ES-I3 (cell line): Measurements from ENCODE around the gene RAD18.

ENCODE experiments used
- H3K36me3 ChIP-seq: 2 replicates; pipeline ENCODE4 v1.6.1; 2013; ENCODE audit warnings: mild to moderate bottlenecking, low read length, control low read depth, moderate library complexity; ENCODE audit not compliant: insufficient read depth
- H3K4me1 ChIP-seq: 2 replicates; pipeline ENCODE4 v1.6.1; 2013; ENCODE audit warnings: mild to moderate bottlenecking, control low read depth, low read length; ENCODE audit not compliant: insufficient read depth
- H3K9ac ChIP-seq: 2 replicates; pipeline ENCODE4 v1.6.1; 2013; ENCODE audit warnings: low read depth, mild to moderate bottlenecking, low read length, moderate library complexity
- H3K9me3 ChIP-seq: 2 replicates; pipeline ENCODE4 v1.6.1; 2013; ENCODE audit warnings: mild to moderate bottlenecking, low read length, moderate library complexity; ENCODE audit not compliant: control insufficient read depth, insufficient read depth

Gene RAD18

DNA sequence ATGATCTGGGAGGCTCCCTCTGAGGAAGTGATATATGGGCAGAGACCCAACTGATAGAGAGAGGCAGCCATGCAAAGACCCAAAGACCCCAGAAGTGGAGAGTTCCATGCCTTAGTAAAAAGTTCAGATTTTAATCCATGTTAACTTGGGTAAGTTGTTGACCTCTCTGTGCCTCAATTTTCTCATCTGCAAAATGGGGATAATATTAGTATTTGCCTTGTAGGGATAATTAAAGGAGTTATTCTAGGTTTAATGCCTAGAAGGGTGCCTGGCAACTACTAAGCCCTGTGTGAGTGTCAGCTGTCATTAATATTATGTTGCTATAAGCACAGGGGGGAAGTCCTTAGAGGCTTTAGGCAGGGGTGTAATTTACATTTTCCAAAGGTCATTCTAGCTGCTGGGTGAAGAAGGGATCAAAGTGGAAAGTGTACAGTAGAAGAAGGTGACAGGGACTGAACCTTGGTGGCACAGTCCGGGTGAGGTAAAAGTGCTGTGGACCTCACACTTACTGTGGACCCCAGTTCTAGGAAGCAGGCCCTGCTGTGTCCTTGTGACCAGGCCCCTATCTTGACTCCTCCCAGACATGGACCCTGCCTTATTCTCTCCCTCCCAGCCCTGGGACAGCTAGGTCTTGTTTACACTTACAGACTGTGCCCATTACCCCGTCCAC, 3.0 kb upstream of the RAD18 start:
- no peak overlapping the region for H3K9ac ChIP-seq
- H3K36me3 ChIP-seq, result no peaks in the 10 kb centered on the region
- no peaks in the 10 kb centered on the region for H3K9me3 ChIP-seq
- peaks cover 25% of the 10 kb centered on the region for H3K4me1 ChIP-seq

DNA sequence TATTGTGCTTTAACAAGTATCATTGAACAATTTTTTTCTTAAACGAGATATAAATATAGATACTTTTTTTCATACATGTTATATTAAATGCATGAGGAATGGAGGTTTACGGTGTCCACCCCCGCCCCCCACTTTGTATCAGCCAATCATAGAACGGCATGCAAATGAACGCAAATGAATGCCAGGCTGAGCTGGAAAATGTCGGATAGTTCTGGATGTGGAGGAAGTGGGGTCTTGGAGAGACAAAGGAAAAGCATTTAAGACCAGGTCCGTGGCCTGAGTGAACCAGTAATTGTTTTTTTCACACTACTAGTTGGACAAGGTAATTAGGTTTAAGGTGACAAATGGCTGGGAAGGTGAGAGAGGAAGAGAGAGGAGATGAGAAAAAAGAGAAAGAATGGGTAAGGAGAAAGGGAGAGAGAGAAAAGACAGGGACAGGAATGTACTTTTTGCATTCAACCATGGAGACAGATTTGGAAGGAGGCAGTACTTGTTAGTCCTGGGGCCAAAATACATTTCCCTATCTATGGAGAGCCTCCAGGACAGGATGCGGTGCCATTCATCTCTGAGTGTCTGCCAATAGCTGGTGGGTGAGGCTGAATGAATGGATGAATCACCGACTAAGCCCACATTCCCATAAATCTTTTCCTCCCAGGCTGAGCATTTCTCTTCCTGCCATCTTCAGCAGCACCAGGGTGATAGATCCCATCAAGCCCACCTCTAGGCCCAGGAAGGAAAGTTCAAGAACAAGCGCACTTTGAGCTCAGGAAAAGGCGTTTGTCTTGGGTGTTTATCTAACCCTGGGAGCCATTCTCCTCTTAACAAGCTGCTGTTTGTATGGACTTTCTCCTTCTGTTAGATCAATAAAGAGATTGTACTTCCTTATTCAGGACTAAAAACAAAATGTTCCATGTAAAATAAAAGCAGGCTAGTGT, 1.4 kb upstream of the RAD18 start:
- Histone ChIP-seq H3K9ac (peak overlapping the region; percentile 78; the same call in 1 of the 2 replicates), H3K4me1 (peaks cover 25% of the 10 kb centered on the region), H3K36me3 (no peaks in the 10 kb centered on the region), H3K9me3 (no peaks in the 10 kb centered on the region)

DNA sequence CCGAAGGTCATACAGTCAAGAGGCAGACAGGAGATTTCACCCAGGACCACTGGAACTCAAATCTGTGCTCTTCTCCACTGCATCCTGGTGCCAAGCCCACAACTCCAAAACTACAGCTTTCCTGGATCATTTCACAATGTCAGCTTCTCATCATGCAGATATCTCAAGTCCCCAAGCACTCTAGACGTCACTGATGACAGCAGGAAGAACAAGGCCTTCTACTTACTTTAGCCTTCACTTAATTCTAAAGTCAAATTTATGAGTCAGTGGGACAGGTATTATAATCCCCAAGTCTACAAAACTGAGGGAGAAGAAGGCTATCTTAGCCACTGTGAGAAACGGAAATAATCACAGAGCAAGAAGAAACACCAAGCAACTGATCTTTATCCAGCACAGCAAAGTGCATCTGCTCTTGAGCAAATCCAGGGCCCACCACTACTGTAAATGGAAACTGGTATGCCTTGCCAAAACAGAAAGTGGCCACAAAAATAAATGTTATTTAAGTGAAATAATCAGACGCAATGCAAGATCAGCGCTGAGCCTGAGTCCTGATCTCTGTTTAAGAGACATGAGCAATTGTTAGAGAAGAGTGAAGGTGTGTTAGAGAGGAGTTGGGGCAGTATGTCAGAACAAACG, 928 bp downstream of the RAD18 start:
- Histone ChIP-seq H3K9ac (peak overlapping the region; percentile 78), H3K36me3 (no peaks in the 10 kb centered on the region), H3K4me1 (peaks cover 25% of the 10 kb centered on the region), H3K9me3 (no peaks in the 10 kb centered on the region)

- H3K9ac ChIP-seq, result no peak overlapping the region
- peaks cover 20% of the 10 kb centered on the region for H3K4me1 ChIP-seq
Measured at GRCh38 chr3:8959668-8960067, 3.6 kb downstream of the RAD18 start.

GRCh38 chr3:8954938-8955763, 8.1 kb downstream of the RAD18 start:
- Histone ChIP-seq H3K4me1 (peaks cover 4% of the 10 kb centered on the region; the same call in 1 of the 2 replicates), H3K9ac (no peak overlapping the region), H3K36me3 (peaks cover 6% of the 10 kb centered on the region; the same call in 1 of the 2 replicates), H3K9me3 (no peaks in the 10 kb centered on the region)

More at GRCh38 chr3:8959668-8960067, 3.6 kb downstream of the RAD18 start:
- H3K9me3 ChIP-seq, result no peaks in the 10 kb centered on the region
- H3K36me3 ChIP-seq, result peaks cover 6% of the 10 kb centered on the region; the same call in 1 of the 2 replicates

- Histone ChIP-seq H3K9me3 (no peaks in the 10 kb centered on the region), H3K9ac (no peak overlapping the region), H3K4me1 (peaks cover 4% of the 10 kb centered on the region; the same call in 1 of the 2 replicates), H3K36me3 (peaks cover 6% of the 10 kb centered on the region; the same call in 1 of the 2 replicates)
Measured at GRCh38 chr3:8953313-8953712, 10.0 kb downstream of the RAD18 start.

GRCh38 chr3:8952130-8952529, 11.1 kb downstream of the RAD18 start:
- Histone ChIP-seq H3K9ac (no peak overlapping the region), H3K9me3 (no peaks in the 10 kb centered on the region), H3K36me3 (peaks cover 6% of the 10 kb centered on the region; the same call in 1 of the 2 replicates), H3K4me1 (peaks cover 4% of the 10 kb centered on the region; the same call in 1 of the 2 replicates)

DNA sequence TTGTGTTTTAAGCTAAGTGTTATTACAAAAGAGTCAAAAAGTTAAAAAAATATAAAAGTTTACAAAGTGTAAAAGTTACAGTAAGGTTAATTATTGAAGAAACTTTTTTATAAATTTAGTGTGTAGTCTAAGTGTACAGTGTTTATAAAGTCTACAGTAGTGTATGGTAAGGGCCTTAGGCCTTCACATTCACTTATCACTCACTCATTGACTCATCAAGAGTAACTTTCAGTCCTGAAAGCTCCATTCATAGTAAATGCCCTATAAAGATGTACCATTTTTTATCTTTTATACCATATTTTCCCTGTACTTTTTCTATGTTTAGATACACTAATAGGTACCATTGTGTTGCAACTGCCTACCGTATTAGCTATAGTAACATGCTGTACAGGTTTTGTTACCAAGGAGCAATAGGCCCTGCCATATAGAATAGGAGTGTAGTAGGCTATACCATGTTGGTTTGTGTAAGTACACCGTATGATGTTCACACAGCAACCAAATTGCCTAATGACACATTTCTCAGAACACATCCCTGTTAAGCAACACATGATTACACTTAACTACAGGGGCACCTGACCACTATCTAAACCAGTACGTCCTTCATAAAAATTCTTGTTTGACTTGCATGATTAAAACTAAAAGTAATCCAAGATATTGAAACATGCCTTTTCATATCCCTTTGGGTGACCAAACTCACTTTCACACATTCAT, 17.2 kb downstream of the RAD18 start:
- Histone ChIP-seq H3K9ac (no peak overlapping the region), H3K9me3 (no peaks in the 10 kb centered on the region; the same call in 1 of the 2 replicates), H3K36me3 (peaks cover 7% of the 10 kb centered on the region), H3K4me1 (no peaks in the 10 kb centered on the region)

- Histone ChIP-seq H3K9me3 (no peaks in the 10 kb centered on the region; the same call in 1 of the 2 replicates), H3K4me1 (no peaks in the 10 kb centered on the region), H3K9ac (no peak overlapping the region), H3K36me3 (peaks cover 11% of the 10 kb centered on the region)
Measured at GRCh38 chr3:8942746-8943488, 20.4 kb downstream of the RAD18 start.

DNA sequence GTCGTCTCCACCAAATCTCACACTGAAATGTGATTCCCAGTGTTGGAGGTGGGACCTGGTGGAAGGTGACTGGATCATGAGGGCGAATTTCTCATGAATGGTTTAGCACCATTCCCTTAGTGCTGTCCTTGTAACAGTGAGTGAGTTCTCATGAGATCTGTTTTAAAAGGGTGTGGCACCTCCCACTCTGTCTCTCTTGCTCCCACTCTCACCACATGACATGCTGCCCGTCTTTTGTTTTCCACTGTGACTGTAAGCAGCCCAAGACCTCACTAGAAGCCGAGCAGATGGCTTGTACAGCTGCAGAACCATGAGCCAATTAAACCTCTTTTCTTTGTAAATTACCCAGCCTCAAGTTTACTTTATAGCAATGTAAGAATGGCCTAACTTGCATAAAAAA, 21.2 kb downstream of the RAD18 start:
- H3K9me3 ChIP-seq, result no peaks in the 10 kb centered on the region; the same call in 1 of the 2 replicates
- H3K4me1 ChIP-seq, result no peaks in the 10 kb centered on the region
- no peak overlapping the region for H3K9ac ChIP-seq
- peaks cover 11% of the 10 kb centered on the region for H3K36me3 ChIP-seq

DNA sequence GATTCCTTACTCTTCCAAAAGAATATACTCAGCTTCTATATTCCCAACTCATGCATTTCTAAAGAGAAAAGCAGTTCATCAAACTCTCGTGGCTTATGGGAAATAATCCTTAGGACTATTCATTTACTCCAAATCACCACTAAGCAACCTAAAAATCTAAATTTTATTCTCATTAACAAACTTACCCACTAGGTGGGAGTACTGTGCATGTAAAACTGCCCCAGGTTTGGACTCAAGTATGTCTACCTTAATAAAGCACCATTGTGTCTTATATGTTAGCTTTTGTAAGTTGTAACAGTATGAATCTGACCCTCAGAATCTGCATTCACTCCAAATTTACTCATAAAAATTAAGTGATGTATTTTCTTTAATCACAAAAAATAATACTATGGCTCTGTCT, 25.3 kb downstream of the RAD18 start:
- Histone ChIP-seq H3K4me1 (no peaks in the 10 kb centered on the region), H3K36me3 (peaks cover 7% of the 10 kb centered on the region), H3K9ac (no peak overlapping the region), H3K9me3 (no peaks in the 10 kb centered on the region)

- Histone ChIP-seq H3K9ac (no peak overlapping the region), H3K36me3 (peaks cover 7% of the 10 kb centered on the region), H3K4me1 (no peaks in the 10 kb centered on the region)
Measured at GRCh38 chr3:8937064-8938020, 25.9 kb downstream of the RAD18 start.

More at GRCh38 chr3:8937064-8938020, 25.9 kb downstream of the RAD18 start:
- H3K9me3 ChIP-seq, result no peaks in the 10 kb centered on the region
